ENCODE results near the gene CRIP2. TPM values are rescaled to one million over a fixed set of nuclear protein-coding genes. Genes with fewer than 3 reads are reported as not detected.
A peak's percentile ranks its signal among the peaks of the same experiment; 100 is the strongest.

CRIP2 gene
- polyA plus RNA-seq, 1 donor (not counting 4 experiments of a cell fraction or from before 2014, with no cell fraction given), result 4.8 TPM

- Histone ChIP-seq H3K79me2 (ENCODE audit: control insufficient read depth, insufficient read depth, low read length) (no peaks in the 10 kb centered on the region), H4K20me1 (ENCODE audit: control insufficient read depth, extremely low read depth, insufficient read depth, low read length) (peaks cover 5% of the 10 kb centered on the region), H3K9me1 (ENCODE audit: control insufficient read depth, extremely low read depth, insufficient read depth, low read length) (no peaks in the 10 kb centered on the region), H3K4me3 (ENCODE audit: control insufficient read depth in 2 of 3, extremely low read depth in 1 of 3, insufficient read depth in 2 of 3, low read depth in 1 of 3, low read length in 3 of 3) (peak overlapping the region; percentile 63 to 68 (median 64)), H3K4me2 (ENCODE audit: control insufficient read depth, extremely low read depth, insufficient read depth, low read depth, low read length) (peak overlapping the region; percentile 86), H3K9me3 (ENCODE audit: control insufficient read depth, low read depth, low read length) (no peaks in the 10 kb centered on the region), H3K9ac (ENCODE audit: control insufficient read depth, extremely low read depth, insufficient read depth, low read length) (peak overlapping the region; percentile 83), H3K27ac (ENCODE audit: control insufficient read depth, insufficient read depth, low read length) (peak overlapping the region; percentile 60), H3K27me3 (ENCODE audit: control insufficient read depth, extremely low read depth, insufficient read depth, low read length) (peaks cover 28% of the 10 kb centered on the region), H3K4me1 (ENCODE audit: control insufficient read depth, extremely low read depth, insufficient read depth, low read length) (peaks cover 15% of the 10 kb centered on the region), H3K36me3 (ENCODE audit: control insufficient read depth in 2 of 2, extremely low read depth in 1 of 2, insufficient read depth in 2 of 2, low read length in 2 of 2) (peaks cover 0 to 2% of the 10 kb centered on the region in 2 experiments), H2AFZ (ENCODE audit: control insufficient read depth, low read length) (peak overlapping the region; percentile 9)
- FAIRE-seq, result no peak
- TF ChIP-seq CTCF (optimal IDR thresholded peaks at IDR 0.05 in 1 of 3, IDR thresholded peaks at IDR 0.05 in 1 of 3, conservative IDR thresholded peaks at IDR 0.05 in 1 of 3; ENCODE audit: extremely low read depth in 1 of 3, insufficient read depth in 2 of 3, low read length in 3 of 3), result no peak
- no peak for TF ChIP-seq EZH2 (IDR thresholded peaks at IDR 0.05; ENCODE audit: low read length)
- dilution Hi-C loops (cut with MboI; ENCODE audit: extremely low pct_ligation_motif_present, low sequenced_read_pairs), result no loop called here
- DNase-seq (ENCODE audit: low read depth, low spot score), result no peak
Observed at GRCh38 chr14:105490267-105490571, 15.6 kb downstream of the CRIP2 start.

- peaks cover 15% of the 10 kb centered on the region for H3K4me1 ChIP-seq (ENCODE audit: control insufficient read depth, extremely low read depth, insufficient read depth, low read length)
- H3K79me2 ChIP-seq (ENCODE audit: control insufficient read depth, insufficient read depth, low read length), result no peaks in the 10 kb centered on the region
- H3K27me3 ChIP-seq (ENCODE audit: control insufficient read depth, extremely low read depth, insufficient read depth, low read length), result peaks cover 24% of the 10 kb centered on the region
- DNase-seq (ENCODE audit: low read depth, low spot score), result peak; percentile 99
- H3K9me1 ChIP-seq (ENCODE audit: control insufficient read depth, extremely low read depth, insufficient read depth, low read length), result no peaks in the 10 kb centered on the region
- peak within 1 kb of the TSS; percentile 87 for H3K9ac ChIP-seq (ENCODE audit: control insufficient read depth, extremely low read depth, insufficient read depth, low read length)
- H3K27ac ChIP-seq (ENCODE audit: control insufficient read depth, insufficient read depth, low read length), result peak within 1 kb of the TSS; percentile 82
- peak within 1 kb of the TSS; percentile 53 for H2AFZ ChIP-seq (ENCODE audit: control insufficient read depth, low read length)
- peaks cover 5% of the 10 kb centered on the region for H4K20me1 ChIP-seq (ENCODE audit: control insufficient read depth, extremely low read depth, insufficient read depth, low read length)
- dilution Hi-C loops (cut with MboI; ENCODE audit: extremely low pct_ligation_motif_present, low sequenced_read_pairs), result no loop called here
- H3K36me3 ChIP-seq (ENCODE audit: control insufficient read depth in 2 of 2, extremely low read depth in 1 of 2, insufficient read depth in 2 of 2, low read length in 2 of 2), result peaks cover 0 to 2% of the 10 kb centered on the region in 2 experiments
- H3K9me3 ChIP-seq (ENCODE audit: control insufficient read depth, low read depth, low read length), result no peaks in the 10 kb centered on the region
- H3K4me2 ChIP-seq (ENCODE audit: control insufficient read depth, extremely low read depth, insufficient read depth, low read depth, low read length), result peak within 1 kb of the TSS; percentile 86
- FAIRE-seq, result peak; percentile 87
- H3K4me3 ChIP-seq (ENCODE audit: control insufficient read depth in 2 of 3, extremely low read depth in 1 of 3, insufficient read depth in 2 of 3, low read depth in 1 of 3, low read length in 3 of 3), result peak within 1 kb of the TSS; percentile 68 to 84 (median 73)
- TF ChIP-seq EZH2 (IDR thresholded peaks at IDR 0.05; ENCODE audit: low read length), result peak; percentile 50
- TF ChIP-seq CTCF (optimal IDR thresholded peaks at IDR 0.05 in 1 of 3, IDR thresholded peaks at IDR 0.05 in 1 of 3, conservative IDR thresholded peaks at IDR 0.05 in 1 of 3; ENCODE audit: extremely low read depth in 1 of 3, insufficient read depth in 2 of 3, low read length in 3 of 3), result peak in 2 of 3 experiments; percentile 50 to 83
Observed at GRCh38 chr14:105490572-105491365, 16.1 kb downstream of the CRIP2 start, which contains the start of gene TEDC1. TSS of gene TEDC1 (plus strand) at chr14:105491246. CDS start at chr14:105491376, 130 bp downstream.

All from keratinocyte (primary cell).